Fibroblast of peridontal ligament (primary cell): ENCODE measurements around the gene NLE1.

Experiments used
- DNase-seq: peaks from one replicate; pipeline ENCODE4 v3.0.0-alpha.2; 2010; ENCODE audit errors: extremely low read depth

The NLE1 gene

DNA sequence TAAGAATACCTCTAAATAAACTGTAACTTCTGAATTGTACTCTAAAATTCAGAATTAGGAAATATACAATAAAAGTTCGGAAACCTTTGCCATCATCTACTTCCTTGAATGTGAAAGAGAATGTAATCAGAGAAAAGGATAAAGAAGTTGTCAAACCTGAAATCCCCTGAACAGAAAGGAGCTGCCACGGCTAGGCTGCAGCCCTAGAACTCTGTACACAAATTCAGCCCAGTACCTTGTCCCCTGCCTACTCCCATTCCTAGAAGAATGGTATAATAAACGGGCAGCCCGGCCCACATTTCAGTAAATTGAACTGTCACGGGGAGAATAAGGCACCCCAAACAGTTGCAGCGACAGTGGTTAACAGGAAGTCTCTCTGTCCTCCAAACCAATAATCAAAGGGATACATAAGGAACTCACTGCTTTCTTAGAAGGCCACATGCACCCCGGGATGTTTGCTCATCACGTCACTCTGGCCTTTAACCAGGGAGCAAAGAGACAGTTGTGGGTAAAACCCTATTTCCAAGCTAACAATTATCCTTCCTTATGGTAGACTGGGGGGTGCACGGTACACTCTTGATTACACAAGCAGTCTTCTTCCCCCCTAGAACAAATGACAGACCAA is 54.3 kb downstream of the NLE1 start:
- DNase-seq, result peak; percentile 39

DNA sequence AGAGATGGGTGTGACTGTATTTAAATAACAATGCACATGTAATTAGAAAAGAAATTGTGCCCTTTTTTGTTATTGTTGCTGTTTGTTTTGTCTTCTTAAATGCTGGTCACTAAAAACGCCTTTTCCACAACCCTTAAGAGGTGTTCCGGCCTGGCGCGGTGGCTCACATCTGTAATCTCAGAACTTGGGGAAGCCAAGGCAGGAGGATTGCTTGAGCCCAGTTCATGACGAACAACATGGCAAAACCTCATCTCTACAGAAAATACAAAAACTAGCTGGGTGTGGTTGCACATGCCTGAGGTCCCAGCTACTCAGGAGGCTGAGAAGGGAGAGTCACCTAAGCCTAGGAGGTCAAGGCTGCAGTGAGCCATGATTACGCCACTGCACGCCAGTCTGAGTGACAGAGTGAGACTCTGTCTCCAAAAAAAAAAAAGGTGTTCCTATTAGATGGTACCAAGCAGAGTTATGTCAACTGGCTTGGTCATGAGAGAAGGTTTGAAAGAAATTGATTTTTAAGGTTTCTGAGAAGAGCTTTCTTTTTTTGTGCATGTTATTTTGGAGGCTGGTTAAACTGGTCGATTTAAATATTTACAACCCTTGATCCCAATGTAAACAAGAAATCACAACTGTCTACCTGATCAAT is 55.1 kb downstream of the NLE1 start:
- DNase-seq, result no peak

DNA sequence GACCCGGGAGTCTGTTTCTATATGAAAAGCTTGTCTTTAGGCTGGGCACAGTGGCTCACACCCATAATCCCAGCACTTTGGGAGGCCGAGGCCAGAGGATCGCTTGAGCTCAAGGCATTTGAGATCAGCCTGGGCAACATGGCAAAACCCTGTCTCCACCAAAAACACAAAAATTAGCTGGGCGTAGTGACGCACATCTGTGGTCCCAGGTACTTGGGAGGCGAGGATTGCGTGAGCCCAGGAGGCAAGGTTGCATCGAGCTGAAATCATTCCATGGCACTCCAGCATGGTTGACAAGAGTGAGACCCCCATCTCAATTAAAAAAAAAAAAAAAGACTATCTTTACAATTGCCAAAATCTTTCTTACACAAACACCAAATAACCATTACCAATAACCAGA is 55.9 kb downstream of the NLE1 start:
- no peak for DNase-seq

DNA sequence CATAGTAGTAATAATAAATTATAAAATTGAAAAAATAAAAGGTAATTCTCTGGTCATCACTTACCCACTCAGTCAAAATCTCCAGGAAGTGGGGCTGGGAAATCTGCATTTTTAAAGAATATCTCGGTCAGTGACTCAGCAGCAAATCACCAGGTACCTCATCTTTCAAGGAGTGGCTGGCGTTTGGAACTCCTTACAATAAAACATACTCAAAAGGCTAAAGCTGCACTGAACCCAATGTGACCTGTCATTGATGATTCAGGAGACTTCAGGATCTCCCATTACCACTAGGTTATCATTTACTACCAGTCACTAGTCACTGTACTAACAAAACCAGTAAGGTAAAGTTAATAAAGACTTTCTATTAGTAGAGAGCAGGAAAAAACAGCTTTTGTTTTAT is 57.1 kb downstream of the NLE1 start:
- DNase-seq, result no peak

DNA sequence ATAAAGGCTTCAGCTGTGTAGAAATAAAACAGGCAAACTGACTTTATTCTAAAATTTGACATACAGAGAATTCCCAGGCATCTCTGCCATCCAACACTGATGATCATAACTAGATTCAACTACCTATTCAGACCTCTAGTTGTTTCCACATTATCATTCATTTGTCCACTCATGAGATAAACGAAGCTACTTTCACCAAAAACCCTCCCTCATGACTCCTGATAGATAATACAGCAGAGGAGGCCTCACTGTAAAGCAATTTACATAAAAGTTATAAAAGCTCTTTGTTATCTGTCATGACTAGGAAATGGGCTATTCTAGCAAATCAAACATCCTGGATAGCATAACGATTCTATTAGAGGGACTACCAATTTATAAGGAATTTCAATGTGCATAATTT is 59.0 kb downstream of the NLE1 start:
- DNase-seq, result no peak

DNA sequence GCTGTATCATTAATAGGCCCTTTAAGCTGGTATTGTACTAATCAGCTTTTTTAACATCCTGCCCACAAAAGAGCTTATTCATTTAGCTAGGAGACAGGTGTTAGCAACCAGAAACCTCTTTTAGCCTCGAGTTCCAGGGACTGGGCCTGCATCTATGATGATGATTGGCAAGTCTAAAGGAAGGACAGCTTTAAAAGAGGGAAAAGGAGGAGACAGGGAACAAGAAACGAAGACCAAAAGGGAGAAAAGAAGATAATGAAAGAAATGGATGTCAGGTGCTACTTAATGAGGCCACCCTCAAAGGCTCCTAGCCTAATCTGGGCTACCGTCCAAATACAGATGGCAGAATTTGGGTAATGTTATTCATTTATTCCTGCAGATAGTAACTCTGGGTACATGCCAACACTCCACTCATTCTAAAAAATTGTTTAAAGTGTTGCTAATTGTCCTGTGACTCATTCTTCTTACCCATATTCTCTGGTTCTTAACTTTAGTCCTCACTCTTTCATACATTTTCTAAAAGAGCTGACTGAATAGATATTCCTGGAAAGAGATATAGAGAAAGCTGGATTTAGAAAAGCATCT is 59.9 kb downstream of the NLE1 start:
- DNase-seq, result peak; percentile 83

DNA sequence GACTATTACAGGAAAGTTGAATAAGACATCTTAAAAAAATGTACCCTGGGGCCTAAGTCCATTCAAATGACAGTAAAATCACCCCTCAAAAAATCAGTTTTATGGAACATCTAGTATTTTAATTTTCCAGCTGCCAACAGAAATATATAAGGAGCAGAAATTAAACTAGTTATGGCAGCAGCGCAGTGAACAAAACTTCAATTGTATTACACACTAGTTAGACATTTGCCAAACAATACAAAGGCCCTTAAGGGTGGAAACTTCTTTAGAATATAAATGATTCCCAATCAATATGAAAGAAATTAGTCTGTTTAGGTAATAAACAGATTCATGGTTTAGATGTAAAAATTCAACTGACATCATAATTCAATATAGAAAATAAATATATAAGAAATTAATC is 60.5 kb downstream of the NLE1 start:
- DNase-seq, result no peak

DNA sequence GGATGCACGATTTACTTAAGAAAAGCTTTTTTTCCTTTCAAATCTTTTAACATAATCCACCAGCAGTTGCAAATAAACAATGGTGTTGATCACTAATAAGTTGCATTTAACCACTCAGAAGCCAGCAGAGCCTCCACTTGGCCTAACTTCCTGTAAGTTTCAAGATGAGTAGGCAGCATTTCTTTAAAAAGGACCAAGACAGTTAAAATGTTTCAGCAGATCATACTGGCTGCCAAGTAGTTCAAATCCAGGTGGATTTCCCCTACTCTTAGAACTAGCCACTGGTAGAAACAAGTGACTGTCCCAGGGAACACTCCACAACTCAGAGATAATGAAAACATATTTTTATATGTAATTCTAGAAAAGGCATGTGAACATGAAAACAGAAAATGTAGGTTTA is 61.6 kb downstream of the NLE1 start:
- no peak for DNase-seq

DNA sequence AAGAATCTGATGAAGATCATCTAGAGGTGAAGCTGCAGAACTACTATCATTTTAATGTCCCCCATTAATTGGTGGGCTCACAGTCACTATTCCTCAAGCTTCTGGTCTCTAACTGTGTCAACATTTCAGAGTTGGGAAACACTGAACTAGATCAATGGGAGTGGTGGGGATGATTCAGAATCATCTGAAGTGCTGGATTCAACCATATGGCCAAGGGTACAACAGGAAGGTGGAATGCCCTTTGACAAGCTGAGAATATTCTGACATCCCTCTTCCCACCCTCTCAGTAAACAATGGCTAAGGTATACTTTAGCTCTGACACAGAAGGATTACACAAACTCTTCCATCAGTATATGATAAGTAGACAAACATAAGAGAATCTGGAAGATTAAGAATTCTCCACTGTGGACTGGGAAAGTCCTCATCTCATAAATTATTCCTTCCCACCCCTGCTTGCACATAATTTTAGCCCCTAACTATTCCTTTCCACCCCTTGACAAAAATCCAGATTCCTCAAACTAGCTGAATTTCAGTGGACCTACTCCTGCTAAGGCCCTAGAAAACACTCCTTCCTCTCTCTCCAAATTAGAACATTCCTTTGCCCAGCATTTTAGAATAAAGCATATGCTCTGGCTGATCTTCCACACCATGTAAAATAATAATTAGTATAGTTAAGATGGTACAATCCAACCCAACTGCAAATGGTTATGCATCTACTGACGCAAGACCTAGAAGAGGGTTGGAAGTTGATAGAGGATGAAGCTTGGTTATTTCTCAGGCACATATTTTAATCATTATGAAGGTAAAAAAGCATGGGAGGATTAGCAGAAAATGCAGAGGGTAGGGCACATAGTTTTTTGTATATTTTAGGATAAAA is 62.3 kb downstream of the NLE1 start:
- DNase-seq, result no peak
